Common myeloid progenitor, CD34-positive (primary cell): ENCODE results near the gene PCYOX1L.

ENCODE experiments used
- CTCF ChIA-PET: fragments of 350-600 bp; sonication (Branson Sonifier 250); formaldehyde crosslinking; loops from one replicate; lab custom pipeline; 2021; ENCODE audit warnings: antibody characterized with exemption; lab: Charles Lee
- POLR2A ChIA-PET: fragments of 350-600 bp; sonication (Branson Sonifier 250); formaldehyde crosslinking; loops from one replicate; lab custom pipeline; 2021; ENCODE audit warnings: antibody characterized with exemption; lab: Charles Lee
- DNase-seq, 3 donors: peaks; one replicate each; pipeline versions ENCODE4 v3.0.0 to v3.0.0-alpha.2; 2013
- H3K27ac ChIP-seq, 2 experiments: 1 replicate in 1 of 2; 2 replicates in 1 of 2; pipeline ENCODE4 v1.7.0; 2013; ENCODE audit warnings: inconsistent platforms in 2 of 2, low read length in 2 of 2, mild to moderate bottlenecking in 2 of 2, low read depth in 1 of 2, moderate library complexity in 1 of 2; ENCODE audit not compliant: severe bottlenecking in 2 of 2, insufficient read depth in 1 of 2, poor library complexity in 1 of 2
- H3K27me3 ChIP-seq, 5 experiments: replicated peaks in 2 of 5; 1 replicate in 3 of 5; 2 replicates in 2 of 5; pipeline versions ENCODE4 v1.6.1 to v1.7.0; 2013; ENCODE audit warnings: low read length in 4 of 5, mild to moderate bottlenecking in 2 of 5, moderate library complexity in 2 of 5, inconsistent platforms in 1 of 5; ENCODE audit not compliant: insufficient read depth in 5 of 5, control insufficient read depth in 4 of 5
- H3K36me3 ChIP-seq, 4 experiments: 1 replicate in 2 of 4; 2 replicates in 2 of 4; pipeline versions ENCODE4 v1.6.1 to v1.7.0; 2013; ENCODE audit warnings: low read length in 3 of 4, control low read depth in 1 of 4, mild to moderate bottlenecking in 1 of 4; ENCODE audit not compliant: control insufficient read depth in 4 of 4, insufficient read depth in 4 of 4
- H3K4me1 ChIP-seq, 4 experiments: 1 replicate in 3 of 4; 2 replicates in 1 of 4; pipeline versions ENCODE4 v1.6.1 to v1.7.1; 2013; ENCODE audit warnings: low read length in 3 of 4, mild to moderate bottlenecking in 3 of 4, control low read depth in 1 of 4, inconsistent platforms in 1 of 4, moderate library complexity in 1 of 4; ENCODE audit not compliant: control insufficient read depth in 4 of 4, insufficient read depth in 4 of 4; ENCODE audit errors: control extremely low read depth in 1 of 4
- H3K4me3 ChIP-seq, 7 experiments: 1 replicate in 4 of 7; 2 replicates in 3 of 7; pipeline versions ENCODE4 v1.5.1 to v1.7.0; 2013; ENCODE audit warnings: mild to moderate bottlenecking in 7 of 7, low read length in 6 of 7, moderate library complexity in 6 of 7, inconsistent platforms in 2 of 7, low read depth in 2 of 7, control low read depth in 1 of 7; ENCODE audit not compliant: insufficient read depth in 4 of 7, control insufficient read depth in 1 of 7; ENCODE audit errors: extremely low read depth in 1 of 7
- H3K9me3 ChIP-seq, 5 experiments: 1 replicate in 4 of 5; 2 replicates in 1 of 5; pipeline versions ENCODE4 v1.6.1 to v1.7.1; 2013; ENCODE audit warnings: low read length in 4 of 5, mild to moderate bottlenecking in 2 of 5, inconsistent platforms in 1 of 5, low read depth in 1 of 5, moderate library complexity in 1 of 5; ENCODE audit not compliant: control insufficient read depth in 4 of 5, insufficient read depth in 2 of 5; ENCODE audit errors: control extremely low read depth in 1 of 5
- WGBS: methylation state at CpG from one replicate; pipeline ENCODE4 v1.1.5; 2013; ENCODE audit not compliant: insufficient coverage; 5-methylcytosine and 5-hydroxymethylcytosine counted together

PCYOX1L gene

DNA sequence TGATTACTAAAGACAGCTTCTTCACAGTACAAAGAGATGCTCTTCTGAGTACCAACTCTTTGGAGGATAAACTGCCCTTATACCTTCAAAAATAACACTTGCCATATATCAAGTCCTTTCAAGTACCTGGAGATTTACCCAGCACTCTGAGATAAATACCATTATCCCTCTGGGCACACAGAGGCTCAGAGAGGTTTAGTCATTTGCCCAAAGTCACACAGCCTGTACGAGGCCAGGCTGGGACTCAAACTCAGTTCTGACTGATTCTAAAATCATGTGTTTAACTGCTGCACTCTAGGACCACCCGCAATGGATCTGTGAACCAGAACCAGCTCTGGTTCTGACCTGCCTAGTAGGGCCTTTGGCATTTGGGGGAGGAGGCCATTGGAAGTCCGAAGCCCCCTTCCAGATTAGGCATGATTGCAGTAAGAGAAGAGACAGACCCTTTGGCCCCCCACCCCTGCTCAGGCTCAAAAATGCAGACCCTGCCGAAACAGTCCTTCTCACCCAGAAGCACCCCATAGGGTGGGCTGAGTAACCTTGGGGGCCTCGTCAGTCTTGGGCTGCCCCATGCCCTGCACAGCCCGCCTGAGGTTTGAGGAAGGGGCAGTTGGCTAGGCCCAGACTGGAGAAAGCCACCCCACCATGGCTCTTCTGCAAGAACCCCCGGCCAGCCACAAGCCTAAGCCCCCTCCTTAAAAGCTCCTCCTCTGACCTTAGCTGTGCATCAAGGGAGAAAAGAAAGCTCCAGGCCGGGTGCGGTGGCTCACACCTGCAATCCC is 54.1 kb downstream of the PCYOX1L start:
- no peak overlapping the region for H3K4me3 ChIP-seq
- no peak for DNase-seq
- H3K27me3 ChIP-seq: no peaks in the 10 kb centered on the region
- no peaks in the 10 kb centered on the region for H3K9me3 ChIP-seq
- WGBS: 94% methylated on average over 6 of the region's 9 CpGs
- ChIA-PET POLR2A (no interaction called here), CTCF (interaction anchor here (1.5 to 2.5 kb wide), 5 partner anchors 11 to 41 kb away, joined by 3 to 14 read pairs (median 4); no protein-coding TSS in a partner anchor)
- no peaks in the 10 kb centered on the region for H3K36me3 ChIP-seq
- no peaks in the 10 kb centered on the region for H3K4me1 ChIP-seq
- H3K27ac ChIP-seq: no peak overlapping the region

DNA sequence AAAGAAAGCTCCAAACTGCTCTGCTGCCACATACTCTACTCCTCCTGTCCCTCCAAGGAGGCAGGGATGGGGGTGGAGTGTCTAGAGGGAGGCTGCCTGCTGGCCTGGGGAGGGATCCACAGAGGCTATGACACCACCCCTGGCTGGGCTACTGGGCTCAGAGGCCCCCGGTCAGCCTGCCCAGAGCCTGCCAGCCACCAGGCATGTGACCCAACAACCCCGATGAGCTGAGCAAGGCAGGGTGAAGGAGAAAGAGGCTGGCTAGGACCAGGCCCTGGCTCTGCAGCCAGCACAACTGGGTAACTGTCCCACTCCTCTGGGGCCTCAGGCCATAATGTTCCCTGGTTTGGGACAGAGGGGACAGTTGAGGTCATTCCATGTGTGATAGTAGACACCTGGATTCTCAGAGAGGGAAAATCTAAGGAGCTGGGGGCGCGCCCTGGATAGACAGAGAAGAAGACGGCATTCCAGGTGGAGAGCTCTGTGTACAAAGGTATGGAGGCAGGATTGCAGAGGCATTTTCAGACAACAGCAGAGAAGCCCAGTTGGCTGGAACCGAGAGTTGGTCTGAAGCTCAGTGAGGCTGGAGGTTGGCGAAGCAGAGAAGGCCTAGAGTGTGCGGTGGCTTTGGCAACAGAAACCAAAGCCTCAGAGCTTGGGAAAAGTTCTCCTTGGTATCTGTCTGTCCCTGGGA is 55.1 kb downstream of the PCYOX1L start:
- no peaks in the 10 kb centered on the region for H3K27me3 ChIP-seq
- no peaks in the 10 kb centered on the region for H3K36me3 ChIP-seq
- 99% methylated on average over 8 of the region's 8 CpGs for WGBS
- peaks cover 0 to 6% (median 0%) of the 10 kb centered on the region in 4 experiments for H3K4me1 ChIP-seq
- CTCF ChIA-PET: interaction anchor here (0.6 to 2.5 kb wide), 10 partner anchors 10 to 144 kb away, joined by 3 to 14 read pairs (median 3); no protein-coding TSS in a partner anchor
- no peak for DNase-seq
- H3K27ac ChIP-seq: no peak overlapping the region
- H3K9me3 ChIP-seq: no peaks in the 10 kb centered on the region
- H3K4me3 ChIP-seq: no peak overlapping the region
- POLR2A ChIA-PET: no interaction called here

DNA sequence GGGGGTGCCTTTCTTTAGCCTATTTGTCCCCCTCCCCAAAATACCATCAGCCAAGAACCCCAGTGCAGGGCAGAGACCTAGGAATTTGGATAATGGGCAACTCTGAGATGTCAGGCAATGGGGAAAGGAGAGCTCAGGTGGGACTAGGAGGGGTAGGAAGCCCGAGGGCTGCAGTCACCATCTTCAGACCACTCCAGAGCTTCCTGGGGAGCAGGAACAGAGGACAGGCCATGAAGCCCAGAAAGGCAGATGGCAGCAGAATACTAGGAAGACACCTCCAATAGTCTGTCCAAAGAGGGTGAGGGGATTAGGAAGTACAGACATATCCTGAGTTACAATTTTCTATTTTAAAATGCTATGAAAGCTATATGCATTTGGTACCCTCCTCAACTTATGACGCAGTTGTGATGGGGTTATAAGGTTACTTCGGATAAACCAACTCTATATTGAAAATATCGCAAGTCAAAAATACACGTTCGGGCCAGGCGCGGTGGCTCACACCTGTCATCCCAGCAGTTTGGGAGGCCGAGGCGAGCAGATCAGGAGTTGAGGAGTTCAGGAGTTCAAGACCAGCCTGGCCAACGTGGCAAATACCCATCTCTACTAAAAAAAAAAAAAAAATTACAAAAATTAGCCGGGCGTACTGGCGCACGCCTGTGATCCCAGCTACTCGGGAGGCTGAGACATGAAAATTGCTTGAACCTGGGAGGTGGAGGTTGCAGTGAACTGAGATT is 55.8 kb downstream of the PCYOX1L start:
- H3K27me3 ChIP-seq: no peaks in the 10 kb centered on the region
- H3K4me3 ChIP-seq: no peak overlapping the region
- H3K9me3 ChIP-seq: no peaks in the 10 kb centered on the region
- H3K4me1 ChIP-seq: peaks cover 0 to 6% (median 0%) of the 10 kb centered on the region in 4 experiments
- WGBS: 100% methylated on average over 10 of the region's 16 CpGs
- DNase-seq: no peak
- CTCF ChIA-PET: interaction anchor here (0.6 to 2.5 kb wide), 8 partner anchors 9 to 145 kb away, joined by 3 to 14 read pairs (median 3); no protein-coding TSS in a partner anchor
- no peaks in the 10 kb centered on the region for H3K36me3 ChIP-seq
- POLR2A ChIA-PET: no interaction called here
- H3K27ac ChIP-seq: no peak overlapping the region

DNA sequence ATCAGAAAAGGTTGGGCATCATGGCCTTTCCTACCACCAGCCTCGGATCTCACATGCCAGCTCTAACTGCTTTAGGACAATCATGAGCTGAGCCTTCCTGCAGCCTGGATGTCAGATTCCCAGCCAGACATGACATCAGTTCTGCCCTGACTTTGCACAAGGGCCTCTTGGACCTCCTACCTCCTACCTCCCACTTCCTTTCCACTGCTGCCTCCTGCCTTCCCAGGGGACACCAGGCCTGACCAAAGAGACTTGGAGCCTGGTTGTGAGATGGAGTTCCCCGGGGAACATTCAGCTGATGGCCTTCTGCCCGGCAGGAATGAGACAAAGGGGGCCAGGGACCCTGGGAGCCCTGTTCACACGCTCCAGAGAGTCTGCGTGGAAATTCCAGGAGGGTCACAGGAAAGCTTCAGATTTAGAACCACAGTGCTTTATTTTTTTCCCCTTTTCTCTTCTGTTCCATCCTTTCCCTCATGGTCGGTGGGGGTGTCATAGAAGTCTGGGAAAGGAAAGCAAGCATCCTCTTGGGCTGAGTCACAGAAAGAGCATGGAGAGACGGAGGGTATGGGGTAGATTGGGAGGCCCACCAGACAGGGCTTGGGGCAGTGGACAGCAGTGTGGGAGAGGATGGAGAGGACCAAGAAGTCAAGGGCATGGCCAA is 56.7 kb downstream of the PCYOX1L start:
- no peak for DNase-seq
- 98% methylated on average over 6 of the region's 7 CpGs for WGBS
- Histone ChIP-seq H3K9me3 (no peaks in the 10 kb centered on the region), H3K27me3 (no peaks in the 10 kb centered on the region), H3K27ac (no peak overlapping the region), H3K4me3 (no peak overlapping the region), H3K36me3 (no peaks in the 10 kb centered on the region), H3K4me1 (peaks cover 0 to 7% (median 0%) of the 10 kb centered on the region in 4 experiments)
- ChIA-PET POLR2A (no interaction called here), CTCF (interaction anchor here (0.9 to 2.5 kb wide), 2 partner anchors 19 to 32 kb away, joined by 4 to 14 read pairs; no protein-coding TSS in a partner anchor)

DNA sequence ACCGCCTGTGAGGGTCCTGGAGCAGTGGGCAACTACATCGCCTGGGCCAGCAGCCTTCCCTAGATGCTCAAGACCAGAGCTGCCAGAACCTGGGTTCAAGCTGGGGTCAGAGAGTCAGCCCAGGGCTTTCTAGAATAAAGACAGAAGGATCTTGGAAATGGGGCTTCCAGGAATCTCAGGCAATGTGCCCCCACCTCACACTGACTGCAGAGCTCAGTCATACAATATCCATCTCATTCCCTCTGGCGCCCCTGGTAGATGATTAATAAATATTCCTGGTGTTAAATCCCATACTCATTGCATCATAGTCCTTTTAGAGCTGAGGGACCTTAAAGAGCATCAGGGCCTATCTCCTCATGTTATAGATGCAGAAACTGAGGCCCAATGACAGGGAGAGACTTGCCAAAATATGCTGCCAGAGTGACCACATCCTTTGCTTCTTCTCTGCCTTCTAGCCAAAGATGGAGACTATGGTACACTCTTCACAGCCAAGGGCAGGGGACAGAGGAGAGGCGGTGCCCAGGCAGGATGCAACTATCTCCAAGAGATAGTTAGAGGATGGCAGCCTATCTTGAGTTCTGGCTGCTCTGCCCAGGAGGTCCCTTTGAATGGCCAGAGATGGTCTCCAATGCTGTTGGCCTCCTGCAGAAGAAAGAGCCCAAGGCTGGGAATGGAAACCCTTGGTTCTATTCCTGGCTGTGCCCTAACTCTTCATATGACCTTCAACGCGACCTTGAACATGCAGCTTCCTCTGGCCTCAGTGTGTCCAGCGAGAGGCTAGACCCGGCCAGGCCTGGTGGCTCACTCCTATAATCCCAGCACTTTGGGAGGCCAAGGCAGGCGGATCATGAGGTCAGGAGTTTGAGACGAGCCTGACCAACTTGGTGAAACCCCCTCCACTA is 57.5 kb downstream of the PCYOX1L start:
- Histone ChIP-seq H3K9me3 (no peaks in the 10 kb centered on the region), H3K4me3 (no peak overlapping the region), H3K4me1 (peaks cover 0 to 15% (median 4%) of the 10 kb centered on the region in 4 experiments), H3K27me3 (no peaks in the 10 kb centered on the region), H3K27ac (no peak overlapping the region), H3K36me3 (no peaks in the 10 kb centered on the region)
- 97% methylated on average over 9 of the region's 10 CpGs for WGBS
- POLR2A ChIA-PET: no interaction called here
- CTCF ChIA-PET: interaction anchor here (0.9 to 2.8 kb wide), 5 partner anchors 11 to 43 kb away, joined by 3 to 15 read pairs (median 4); no protein-coding TSS in a partner anchor
- DNase-seq: no peak
